Subcutaneous adipose tissue (tissue), 4 donors: Measurements from ENCODE around the gene WNT5B. TPM values are rescaled to one million over a fixed set of nuclear protein-coding genes. Genes with fewer than 3 reads are reported as not detected.

Experiments
- CTCF ChIP-seq: fragments of 450-650 bp; IDR thresholded peaks from one replicate; pipeline ENCODE4 v1.5.1; 2016; ENCODE audit warnings: low read depth, mild to moderate bottlenecking, control low read depth, antibody characterized with exemption, moderate library complexity
- total RNA-seq, 4 donors: library from RNA; depleted of rRNA; stranded (reverse); fragments of >200 nt; gene quantifications; one replicate each; pipeline ENCODE4 v1.1.0, GENCODE V29; 2016

The WNT5B gene
- total RNA-seq, 4 donors from 2014 or later: 0.82 to 7.0 (median 4.8) TPM

- TF ChIP-seq CTCF: no peak
Measured at GRCh38 chr12:1584326-1584725, 44.7 kb upstream of the WNT5B start.

GRCh38 chr12:1587927-1588574 lies 41.0 kb upstream of the WNT5B start:
- no peak for TF ChIP-seq CTCF

GRCh38 chr12:1588575-1588947 lies 40.5 kb upstream of the WNT5B start:
- no peak for TF ChIP-seq CTCF

- no peak for TF ChIP-seq CTCF
Measured at GRCh38 chr12:1590221-1590979, 38.6 kb upstream of the WNT5B start.

- no peak for TF ChIP-seq CTCF
Measured at GRCh38 chr12:1591034-1591433, 38.0 kb upstream of the WNT5B start.

- no peak for TF ChIP-seq CTCF
Measured at GRCh38 chr12:1591543-1591942, 37.5 kb upstream of the WNT5B start.

GRCh38 chr12:1592444-1593173 lies 36.4 kb upstream of the WNT5B start:
- TF ChIP-seq CTCF: no peak
